Measurements from ENCODE around the gene BBX. TPM values are rescaled to one million over a fixed set of nuclear protein-coding genes. Genes with fewer than 3 reads are reported as not detected.
A peak's percentile ranks its signal among the peaks of the same experiment; 100 is the strongest.

Gene BBX
- total RNA-seq, 1 donor from 2014 or later, result 54.3 TPM

DNA sequence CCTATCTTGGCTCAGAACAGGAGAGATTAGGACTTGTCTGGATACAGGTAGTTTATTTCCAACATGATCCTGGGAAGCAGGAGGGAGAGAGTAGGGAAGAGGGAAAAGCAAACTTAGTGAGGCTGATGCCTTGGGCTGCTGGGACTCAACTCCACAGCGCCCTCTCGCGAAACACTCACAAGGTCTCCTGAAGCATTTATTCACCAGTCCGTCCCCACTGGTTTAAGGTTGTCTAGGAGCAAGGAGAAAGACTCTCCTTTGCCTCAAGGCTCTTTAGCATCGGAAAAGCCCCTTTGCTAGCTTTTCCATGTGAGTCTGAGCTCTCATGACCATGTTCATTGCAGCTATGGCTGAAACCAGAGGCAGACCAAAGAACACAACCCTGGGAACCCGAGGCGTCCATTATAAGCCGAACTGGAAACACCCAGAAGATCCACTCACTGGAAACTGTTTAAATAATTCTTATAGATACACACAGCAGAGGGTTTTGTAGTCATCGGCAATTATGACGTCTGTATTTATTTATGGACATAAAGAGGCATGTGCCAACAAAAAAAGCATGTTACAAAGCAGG lies 323.6 kb downstream of the BBX start:
- Mint-ChIP-seq H3K4me1 (ENCODE audit: unreplicated experiment) (peaks cover 34% of the 10 kb centered on the region), H3K27me3 (ENCODE audit: unreplicated experiment) (peaks cover 9% of the 10 kb centered on the region), H3K36me3 (ENCODE audit: low read depth, unreplicated experiment) (no peaks in the 10 kb centered on the region), H3K9me3 (ENCODE audit: unreplicated experiment) (no peaks in the 10 kb centered on the region), H3K4me3 (ENCODE audit: unreplicated experiment) (no peak overlapping the region), H3K27ac (ENCODE audit: unreplicated experiment) (no peak overlapping the region)
- DNase-seq (ENCODE audit: low spot score), result peak; percentile 80
- peak; percentile 56 for TF ChIP-seq CTCF (IDR thresholded peaks at IDR 0.05; ENCODE audit: unreplicated experiment)

DNA sequence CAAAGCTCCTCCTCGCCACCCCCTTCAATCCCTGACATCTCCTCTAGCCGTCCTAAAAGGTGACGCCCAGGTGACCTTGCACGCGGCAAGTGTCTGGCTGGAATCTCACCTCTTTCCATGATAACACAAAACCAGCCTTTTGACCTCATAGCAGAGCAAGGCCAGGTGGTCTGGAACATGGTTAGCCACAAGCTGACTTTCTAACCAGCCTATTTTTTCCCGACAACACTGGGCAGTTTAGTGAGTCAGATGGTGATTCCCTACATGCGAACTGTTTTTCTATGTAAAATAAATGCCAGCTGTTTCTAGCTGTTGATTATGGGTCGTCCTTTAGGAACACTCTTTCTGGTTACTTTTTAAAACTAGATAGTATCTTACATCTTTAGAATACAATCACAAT lies 325.0 kb downstream of the BBX start:
- peaks cover 34% of the 10 kb centered on the region for H3K4me1 Mint-ChIP-seq (ENCODE audit: unreplicated experiment)
- no peak for DNase-seq (ENCODE audit: low spot score)

DNA sequence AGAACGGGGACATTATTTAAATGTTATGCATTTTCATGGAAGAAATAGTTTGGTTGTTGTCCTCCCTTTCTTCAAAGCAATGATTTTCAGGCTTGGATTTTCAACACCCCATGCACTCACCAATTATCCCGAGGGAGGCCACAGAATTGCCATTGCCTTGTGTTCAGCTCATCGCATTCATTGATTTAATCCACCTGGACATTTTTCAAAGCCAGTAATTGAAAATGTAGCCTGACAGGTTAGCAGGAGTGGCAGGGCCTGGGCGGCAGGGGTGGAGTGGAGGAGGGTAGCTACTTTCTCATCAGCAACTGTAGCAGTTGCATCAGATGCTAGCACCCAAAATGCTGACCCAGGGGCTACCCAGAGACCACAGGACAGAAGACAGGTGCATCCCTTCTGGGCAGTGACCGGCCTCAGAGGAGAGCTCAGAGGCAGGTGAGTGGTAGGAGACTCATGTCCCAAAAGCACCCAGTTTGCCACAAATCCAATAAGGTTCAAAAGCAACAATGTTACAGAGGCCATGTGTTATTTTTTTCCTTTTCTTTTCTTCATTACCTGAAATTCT lies 325.7 kb downstream of the BBX start:
- Mint-ChIP-seq H3K27ac (ENCODE audit: unreplicated experiment) (peak overlapping the region; percentile 53), H3K4me3 (ENCODE audit: unreplicated experiment) (no peak overlapping the region), H3K27me3 (ENCODE audit: unreplicated experiment) (peaks cover 9% of the 10 kb centered on the region), H3K4me1 (ENCODE audit: unreplicated experiment) (peaks cover 34% of the 10 kb centered on the region), H3K36me3 (ENCODE audit: low read depth, unreplicated experiment) (no peaks in the 10 kb centered on the region), H3K9me3 (ENCODE audit: unreplicated experiment) (peaks cover 7% of the 10 kb centered on the region)
- DNase-seq (ENCODE audit: low spot score), result no peak
- TF ChIP-seq CTCF (IDR thresholded peaks at IDR 0.05; ENCODE audit: unreplicated experiment), result no peak

More for the DNA sequence above, 325.0 kb downstream of the BBX start:
- Mint-ChIP-seq H3K27me3 (ENCODE audit: unreplicated experiment) (peaks cover 9% of the 10 kb centered on the region), H3K9me3 (ENCODE audit: unreplicated experiment) (peaks cover 5% of the 10 kb centered on the region), H3K36me3 (ENCODE audit: low read depth, unreplicated experiment) (no peaks in the 10 kb centered on the region), H3K4me3 (ENCODE audit: unreplicated experiment) (no peak overlapping the region), H3K27ac (ENCODE audit: unreplicated experiment) (no peak overlapping the region)
- no peak for TF ChIP-seq CTCF (IDR thresholded peaks at IDR 0.05; ENCODE audit: unreplicated experiment)

DNA sequence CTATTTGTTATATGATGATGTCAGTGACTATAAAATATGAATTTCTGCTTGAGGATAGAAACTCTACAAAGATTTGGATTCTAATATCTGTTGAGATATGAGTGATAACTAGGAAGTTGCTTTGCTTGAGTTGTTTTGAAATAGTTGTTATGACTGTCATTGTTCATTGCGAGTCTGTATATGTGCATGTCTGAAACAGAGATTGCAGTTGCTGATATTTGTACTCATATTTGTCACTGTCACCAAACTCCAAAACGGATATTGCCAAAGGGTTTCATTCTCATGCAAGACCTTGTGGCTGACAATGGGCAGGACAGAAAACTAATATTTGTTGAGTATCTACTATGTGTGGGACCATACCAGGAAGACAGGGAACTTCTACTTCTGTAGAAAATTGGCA lies 327.9 kb downstream of the BBX start:
- no peak overlapping the region for H3K4me3 Mint-ChIP-seq (ENCODE audit: unreplicated experiment)
- H3K27me3 Mint-ChIP-seq (ENCODE audit: unreplicated experiment), result peaks cover 9% of the 10 kb centered on the region
- H3K36me3 Mint-ChIP-seq (ENCODE audit: low read depth, unreplicated experiment), result no peaks in the 10 kb centered on the region
- TF ChIP-seq CTCF (IDR thresholded peaks at IDR 0.05; ENCODE audit: unreplicated experiment), result no peak
- H3K4me1 Mint-ChIP-seq (ENCODE audit: unreplicated experiment), result peaks cover 37% of the 10 kb centered on the region
- no peak overlapping the region for H3K27ac Mint-ChIP-seq (ENCODE audit: unreplicated experiment)
- DNase-seq (ENCODE audit: low spot score), result no peak
- H3K9me3 Mint-ChIP-seq (ENCODE audit: unreplicated experiment), result peaks cover 10% of the 10 kb centered on the region

GRCh38 chr3:107853821-107854220 lies 331.1 kb downstream of the BBX start:
- peaks cover 10% of the 10 kb centered on the region for H3K9me3 Mint-ChIP-seq (ENCODE audit: unreplicated experiment)
- H3K27ac Mint-ChIP-seq (ENCODE audit: unreplicated experiment), result no peak overlapping the region
- H3K36me3 Mint-ChIP-seq (ENCODE audit: low read depth, unreplicated experiment), result no peaks in the 10 kb centered on the region
- TF ChIP-seq CTCF (IDR thresholded peaks at IDR 0.05; ENCODE audit: unreplicated experiment), result no peak
- H3K4me3 Mint-ChIP-seq (ENCODE audit: unreplicated experiment), result no peak overlapping the region
- H3K4me1 Mint-ChIP-seq (ENCODE audit: unreplicated experiment), result peaks cover 21% of the 10 kb centered on the region
- H3K27me3 Mint-ChIP-seq (ENCODE audit: unreplicated experiment), result peaks cover 5% of the 10 kb centered on the region
- DNase-seq (ENCODE audit: low spot score), result no peak
